Type B pancreatic cell (in vitro differentiated cells): ENCODE data around the gene GNA12. TPM values are rescaled to one million over a fixed set of nuclear protein-coding genes. Genes with fewer than 3 reads are reported as not detected.
A peak's percentile ranks its signal among the peaks of the same experiment; 100 is the strongest.
"Not testable (repeated sequence)": the region's sequence is repeated elsewhere in the genome, so short reads cannot be mapped to it uniquely, and the experiment has no call there.

ENCODE experiments used
- DNase-seq: peaks from one replicate; pipeline ENCODE4 v3.0.0; 2021; ENCODE audit warnings: mixed read lengths; ENCODE audit not compliant: unreplicated experiment; ENCODE audit errors: extremely low spot score
- H3K27ac Mint-ChIP-seq: 2 replicates; pipeline ENCODE4 v1.8.0; 2021; ENCODE audit warnings: mild to moderate bottlenecking, mixed read lengths
- H3K27me3 Mint-ChIP-seq: 2 replicates; pipeline ENCODE4 v1.8.0; 2021; ENCODE audit warnings: mixed read lengths
- H3K36me3 Mint-ChIP-seq: 2 replicates; pipeline ENCODE4 v1.8.0; 2021; ENCODE audit warnings: mixed read lengths
- H3K4me1 Mint-ChIP-seq: one replicate; pipeline ENCODE4 v1.8.0; 2021; ENCODE audit warnings: mixed read lengths; ENCODE audit not compliant: unreplicated experiment
- H3K4me3 Mint-ChIP-seq: 2 replicates; pipeline ENCODE4 v1.8.0; 2021; ENCODE audit warnings: mild to moderate bottlenecking, mixed read lengths
- H3K9me3 Mint-ChIP-seq: 2 replicates; pipeline ENCODE4 v1.8.0; 2021; ENCODE audit warnings: mixed read lengths
- CTCF ChIP-seq: fragments of 200-600 bp; sonication (generic); conservative IDR thresholded peaks from 2 replicates; pipeline ENCODE4 v1.5.0; 2021; ENCODE audit warnings: antibody characterized with exemption, mild to moderate bottlenecking
- total RNA-seq: library from RNA; stranded (reverse); gene quantifications from 2 replicates; pipeline ENCODE4 v1.2.1, GENCODE V29; 2021; ENCODE audit warnings: low replicate concordance

The GNA12 gene
- total RNA-seq, 1 donor from 2014 or later, result 46.2 TPM

DNA sequence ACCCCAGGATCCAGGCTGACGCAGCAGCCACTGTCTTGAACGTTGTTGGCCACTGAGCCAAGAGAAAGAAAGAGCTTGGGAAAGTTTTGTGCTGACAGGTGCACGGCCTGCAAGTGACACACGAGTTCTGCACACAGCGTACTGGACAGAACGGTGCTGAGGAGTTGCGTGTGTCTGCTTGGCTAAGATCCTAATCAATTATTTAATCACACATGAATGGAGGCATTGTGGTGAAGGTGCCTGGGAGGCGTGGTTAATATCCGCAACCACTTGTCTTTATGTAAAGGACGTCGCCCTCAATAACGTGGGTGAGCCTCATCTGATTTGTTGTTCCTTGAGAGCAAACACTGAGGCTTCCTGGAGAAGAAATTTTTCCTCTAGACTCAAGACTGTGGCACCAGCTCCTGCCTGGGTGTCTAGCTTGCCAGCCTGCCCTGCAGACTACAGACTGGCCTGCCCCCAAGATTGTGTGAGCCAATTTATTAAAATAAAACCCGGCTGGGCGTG, 16.6 kb upstream of the GNA12 start:
- peaks cover 19% of the 10 kb centered on the region for H3K4me1 Mint-ChIP-seq
- H3K36me3 Mint-ChIP-seq, result no peaks in the 10 kb centered on the region
- no peak for TF ChIP-seq CTCF
- H3K27me3 Mint-ChIP-seq, result no peaks in the 10 kb centered on the region
- H3K27ac Mint-ChIP-seq, result no peak overlapping the region
- no peaks in the 10 kb centered on the region for H3K9me3 Mint-ChIP-seq
- no peak overlapping the region for H3K4me3 Mint-ChIP-seq
- no peak for DNase-seq

DNA sequence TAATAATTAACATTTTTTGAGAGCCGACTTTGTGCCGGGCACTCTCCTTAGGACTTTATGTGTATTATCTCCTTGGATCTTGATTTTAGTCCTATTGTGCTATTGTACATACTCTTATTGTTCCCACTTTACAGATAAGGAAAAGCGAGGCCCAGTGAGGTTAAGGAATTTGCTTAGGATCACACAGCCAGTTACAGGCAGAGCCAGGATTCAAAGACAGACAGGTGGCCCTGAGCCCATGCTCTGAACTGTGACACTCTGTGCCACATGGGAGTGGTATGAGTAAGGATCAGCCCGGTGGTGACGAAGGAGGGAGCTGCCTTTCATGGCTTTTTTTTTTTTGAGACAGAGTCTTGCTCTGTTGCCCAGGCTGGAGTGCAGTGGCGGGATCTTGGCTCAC, 15.8 kb upstream of the GNA12 start:
- Mint-ChIP-seq H3K4me1 (peaks cover 18% of the 10 kb centered on the region), H3K36me3 (no peaks in the 10 kb centered on the region), H3K27me3 (no peaks in the 10 kb centered on the region), H3K4me3 (no peak overlapping the region), H3K9me3 (no peaks in the 10 kb centered on the region), H3K27ac (peak overlapping the region; percentile 40)
- no peak for DNase-seq
- no peak for TF ChIP-seq CTCF

DNA sequence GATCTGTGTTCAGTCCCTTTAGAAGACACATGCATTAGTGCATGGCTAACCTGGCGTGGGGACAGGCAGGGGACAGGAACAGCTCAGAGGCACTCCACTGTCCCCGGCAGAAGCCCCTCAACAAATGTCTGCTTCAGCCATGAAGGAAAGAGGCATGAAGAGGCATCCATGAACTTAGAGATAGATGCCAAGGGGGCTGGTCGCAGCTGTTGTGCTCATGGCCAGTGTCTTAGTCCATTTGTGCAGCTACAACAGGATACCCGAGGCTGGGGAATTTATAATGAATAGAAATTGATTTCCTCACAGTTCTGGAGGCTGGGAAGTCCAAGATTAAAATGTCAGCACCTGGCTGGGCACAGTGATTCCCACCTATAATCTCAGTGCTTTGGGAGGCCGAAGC, 14.5 kb upstream of the GNA12 start:
- H3K36me3 Mint-ChIP-seq, result no peaks in the 10 kb centered on the region
- H3K27me3 Mint-ChIP-seq, result no peaks in the 10 kb centered on the region
- H3K27ac Mint-ChIP-seq, result no peak overlapping the region
- TF ChIP-seq CTCF, result no peak
- H3K4me3 Mint-ChIP-seq, result no peak overlapping the region
- H3K4me1 Mint-ChIP-seq, result peaks cover 10% of the 10 kb centered on the region
- DNase-seq, result no peak
- peaks cover 3% of the 10 kb centered on the region for H3K9me3 Mint-ChIP-seq

GRCh38 chr7:2856388-2857169, 12.5 kb upstream of the GNA12 start:
- Mint-ChIP-seq H3K36me3 (no peaks in the 10 kb centered on the region), H3K27ac (no peak overlapping the region)

GRCh38 chr7:2855386-2855785, 11.3 kb upstream of the GNA12 start:
- Mint-ChIP-seq H3K27me3 (no peaks in the 10 kb centered on the region), H3K9me3 (peaks cover 3% of the 10 kb centered on the region), H3K27ac (no peak overlapping the region), H3K36me3 (no peaks in the 10 kb centered on the region), H3K4me1 (peaks cover 4% of the 10 kb centered on the region), H3K4me3 (no peak overlapping the region)
- no peak for TF ChIP-seq CTCF
- no peak for DNase-seq

More at GRCh38 chr7:2856388-2857169, 12.5 kb upstream of the GNA12 start:
- DNase-seq, result no peak
- TF ChIP-seq CTCF, result no peak
- Mint-ChIP-seq H3K4me1 (peaks cover 9% of the 10 kb centered on the region), H3K9me3 (peaks cover 3% of the 10 kb centered on the region), H3K27me3 (no peaks in the 10 kb centered on the region), H3K4me3 (no peak overlapping the region)

DNA sequence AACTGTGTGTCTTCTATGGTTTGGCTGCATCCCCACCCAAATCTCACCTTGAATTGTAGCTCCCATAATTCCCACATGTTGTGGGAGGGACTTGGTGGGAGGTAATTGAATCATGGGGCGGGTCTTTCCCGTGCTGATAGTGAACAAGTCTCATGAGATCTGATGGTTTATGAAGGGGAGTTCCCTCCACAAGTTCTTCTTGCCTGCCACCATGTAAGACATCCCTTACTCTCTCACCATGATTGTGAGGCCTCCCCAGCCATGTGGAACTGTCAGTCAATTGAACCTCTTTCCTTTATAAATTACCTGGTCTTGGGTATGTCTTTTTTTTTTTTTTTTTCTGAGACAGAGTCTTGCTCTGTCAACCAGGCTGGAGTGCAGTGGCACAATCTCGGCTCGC, 9.4 kb upstream of the GNA12 start:
- H3K27ac Mint-ChIP-seq, H3K9me3 Mint-ChIP-seq: not testable (repeated sequence)

More for the DNA sequence above, 9.4 kb upstream of the GNA12 start:
- H3K27me3 Mint-ChIP-seq, H3K4me3 Mint-ChIP-seq, DNase-seq, H3K36me3 Mint-ChIP-seq, H3K4me1 Mint-ChIP-seq: not testable (repeated sequence)
